Testis (tissue), 2 donors: Measurements from ENCODE around the gene GAB2.

Source experiments
- CTCF ChIP-seq, 3 experiments: fragments of 450-650 bp in 2 of 3; fragments of 200-600 bp in 1 of 3; sonication (generic) in 1 of 3; IDR thresholded peaks; one replicate each; pipeline ENCODE4 v1.5.1; 2016 to 2019; ENCODE audit warnings: antibody characterized with exemption in 3 of 3, mild to moderate bottlenecking in 2 of 3, moderate library complexity in 1 of 3
- POLR2A ChIP-seq: fragments of 450-650 bp; IDR thresholded peaks from one replicate; pipeline ENCODE4 v1.6.1; 2017; ENCODE audit warnings: antibody characterized with exemption, mild to moderate bottlenecking, moderate library complexity

GRCh38 chr11:78312712-78313111, 104.9 kb downstream of the GAB2 start:
- TF ChIP-seq CTCF (IDR thresholded peaks at IDR 0.05) (no peak), POLR2A (no peak)
